AG09319 (cell line): ENCODE measurements around the gene FBXL17.

Experiments
- DNase-seq: peaks from one replicate; pipeline ENCODE4 v3.0.0-alpha.2; 2010; ENCODE audit warnings: low read depth; ENCODE audit errors: extremely low read depth
- CTCF ChIP-seq: IDR thresholded peaks from 2 replicates; pipeline ENCODE4 v1.5.1; 2011; ENCODE audit warnings: low read depth, mild to moderate bottlenecking, inconsistent platforms, low read length, moderate library complexity

Gene FBXL17

GRCh38 chr5:107817951-107818350, 563.9 kb downstream of the FBXL17 start:
- DNase-seq: no peak
- no peak for TF ChIP-seq CTCF

GRCh38 chr5:107817436-107817835, 564.5 kb downstream of the FBXL17 start:
- no peak for TF ChIP-seq CTCF

GRCh38 chr5:107815109-107815508, 566.8 kb downstream of the FBXL17 start:
- TF ChIP-seq CTCF: no peak
- DNase-seq: no peak

More at GRCh38 chr5:107817436-107817835, 564.5 kb downstream of the FBXL17 start:
- no peak for DNase-seq

- TF ChIP-seq CTCF: no peak
- no peak for DNase-seq
These were observed 567.6 kb downstream of the FBXL17 start for GRCh38 chr5:107814183-107814827.

GRCh38 chr5:107813559-107813958, 568.3 kb downstream of the FBXL17 start:
- DNase-seq: no peak
- TF ChIP-seq CTCF: no peak

GRCh38 chr5:107812570-107813141, 569.2 kb downstream of the FBXL17 start:
- TF ChIP-seq CTCF: no peak

GRCh38 chr5:107809201-107810034, 572.5 kb downstream of the FBXL17 start:
- no peak for DNase-seq
- no peak for TF ChIP-seq CTCF

More at GRCh38 chr5:107812570-107813141, 569.2 kb downstream of the FBXL17 start:
- no peak for DNase-seq
